HepG2 (cell line): ENCODE data around the gene IL22RA1. TPM values are rescaled to one million over a fixed set of nuclear protein-coding genes. Genes with fewer than 3 reads are reported as not detected.
A peak's percentile ranks its signal among the peaks of the same experiment; 100 is the strongest.

Source experiments
- ETV6 ChIP-seq: sonication (generic); formaldehyde crosslinking; conservative IDR thresholded peaks from 2 replicates; pipeline ENCODE4 v1.4.0; 2020; ENCODE audit warnings: missing genetic modification reagents
- KDM6A ChIP-seq: IDR thresholded peaks from 2 replicates; pipeline ENCODE4 v1.6.1; 2016; ENCODE audit warnings: low read depth
- KMT2A ChIP-seq: sonication (generic); formaldehyde crosslinking; IDR thresholded peaks from 2 replicates; pipeline ENCODE4 v1.4.0; 2020; ENCODE audit warnings: missing genetic modification reagents
- MIER2 ChIP-seq: IDR thresholded peaks from 2 replicates; pipeline ENCODE4 v1.6.1; 2016; ENCODE audit warnings: missing biosample characterization, missing genetic modification reagents
- MYC ChIP-seq: sonication (generic); formaldehyde crosslinking; IDR thresholded peaks from 2 replicates; pipeline ENCODE4 v1.9.0; 2021; ENCODE audit warnings: missing genetic modification reagents, borderline replicate concordance
- NFIB ChIP-seq: sonication (generic); formaldehyde crosslinking; IDR thresholded peaks from 2 replicates; pipeline ENCODE4 v1.9.0; 2021; ENCODE audit warnings: missing genetic modification reagents, mild to moderate bottlenecking, borderline replicate concordance
- NFYB ChIP-seq: sonication (generic); formaldehyde crosslinking; IDR thresholded peaks from 2 replicates; pipeline ENCODE4 v1.4.0; 2020; ENCODE audit warnings: missing genetic modification reagents
- POLR2AphosphoS2 ChIP-seq: IDR thresholded peaks from 2 replicates; pipeline ENCODE4 v1.6.1; 2011; ENCODE audit warnings: low read depth, low read length, improper control_type of control experiment
- SAP130 ChIP-seq: IDR thresholded peaks from 2 replicates; pipeline ENCODE4 v1.6.1; 2016; ENCODE audit warnings: low read depth
- SMC3 ChIP-seq: IDR thresholded peaks from 2 replicates; pipeline ENCODE4 v1.6.1; 2011; ENCODE audit warnings: low read length, improper control_type of control experiment
- TCF7 ChIP-seq: sonication (generic); IDR thresholded peaks from 2 replicates; pipeline ENCODE4 v1.6.1; 2016; ENCODE audit warnings: antibody characterized with exemption, low read depth
- THYN1 ChIP-seq: sonication (generic); formaldehyde crosslinking; IDR thresholded peaks from 2 replicates; pipeline ENCODE4 v1.8.1; 2023; ENCODE audit warnings: low read depth, mild to moderate bottlenecking, moderate library complexity, missing genetic modification reagents, borderline replicate concordance
- TMF1 ChIP-seq: sonication (generic); formaldehyde crosslinking; IDR thresholded peaks from 2 replicates; pipeline ENCODE4 v1.8.1; 2022; ENCODE audit warnings: low read depth, missing genetic modification reagents
- polyA plus RNA-seq, 8 experiments: library from polyadenylated mRNA; depleted of rRNA in 3 of 8; stranded (reverse) in 7 of 8; unstranded in 1 of 8; fragments of >200 nt; fragmentation: Illumina TruSeq in 4 of 8; extraction: Trizol in 4 of 8; gene quantifications; 2 replicates each; pipeline versions ENCODE4 v1.2.1 to v1.2.3, GENCODE V29; 2011 to 2016; ENCODE audit warnings: low read depth in 4 of 8, missing spikeins in 1 of 8, mixed read lengths in 1 of 8; ENCODE audit not compliant: insufficient read depth in 1 of 8
- total RNA-seq, 5 experiments: library from RNA; depleted of rRNA; stranded (reverse); fragments of >200 nt; fragmentation: Illumina TruSeq; extraction: Trizol; gene quantifications; 2 replicates each; pipeline ENCODE4 v1.2.3, GENCODE V29; 2016; ENCODE audit warnings: low read depth in 1 of 5
- TF ChIP-seq, protein P1 (sequence below): sonication (generic); formaldehyde crosslinking; IDR thresholded peaks from 2 replicates; pipeline ENCODE4 v1.9.0; 2021; ENCODE audit warnings: mild to moderate bottlenecking, missing genetic modification reagents
- TF ChIP-seq, protein P2 (sequence below): sonication (generic); formaldehyde crosslinking; IDR thresholded peaks from 2 replicates; pipeline ENCODE4 v1.8.0; 2022; ENCODE audit warnings: mild to moderate bottlenecking, missing genetic modification reagents, moderate library complexity
- TF ChIP-seq, protein P3 (sequence below): sonication (generic); formaldehyde crosslinking; IDR thresholded peaks from 2 replicates; pipeline ENCODE4 v1.4.0; 2020; ENCODE audit warnings: missing genetic modification reagents, mild to moderate bottlenecking, borderline replicate concordance
- TF ChIP-seq, protein P4 (sequence below): IDR thresholded peaks from 2 replicates; pipeline ENCODE4 v1.6.1; 2016; ENCODE audit warnings: low read depth, borderline replicate concordance
- TF ChIP-seq, protein P5 (sequence below): IDR thresholded peaks from 2 replicates; pipeline ENCODE4 v1.6.1; 2016; ENCODE audit warnings: missing genetic modification reagents, missing compliant biosample characterization
- TF ChIP-seq, protein P6 (sequence below): IDR thresholded peaks from 2 replicates; pipeline ENCODE4 v1.6.1; 2016; ENCODE audit warnings: missing compliant biosample characterization, missing genetic modification reagents, borderline replicate concordance

IL22RA1 gene
- total and polyA plus RNA-seq, 2 of the 13 experiments (the other 11 are each of a cell fraction or from before 2014, with no cell fraction given) = 4.4 to 10.2 TPM

DNA sequence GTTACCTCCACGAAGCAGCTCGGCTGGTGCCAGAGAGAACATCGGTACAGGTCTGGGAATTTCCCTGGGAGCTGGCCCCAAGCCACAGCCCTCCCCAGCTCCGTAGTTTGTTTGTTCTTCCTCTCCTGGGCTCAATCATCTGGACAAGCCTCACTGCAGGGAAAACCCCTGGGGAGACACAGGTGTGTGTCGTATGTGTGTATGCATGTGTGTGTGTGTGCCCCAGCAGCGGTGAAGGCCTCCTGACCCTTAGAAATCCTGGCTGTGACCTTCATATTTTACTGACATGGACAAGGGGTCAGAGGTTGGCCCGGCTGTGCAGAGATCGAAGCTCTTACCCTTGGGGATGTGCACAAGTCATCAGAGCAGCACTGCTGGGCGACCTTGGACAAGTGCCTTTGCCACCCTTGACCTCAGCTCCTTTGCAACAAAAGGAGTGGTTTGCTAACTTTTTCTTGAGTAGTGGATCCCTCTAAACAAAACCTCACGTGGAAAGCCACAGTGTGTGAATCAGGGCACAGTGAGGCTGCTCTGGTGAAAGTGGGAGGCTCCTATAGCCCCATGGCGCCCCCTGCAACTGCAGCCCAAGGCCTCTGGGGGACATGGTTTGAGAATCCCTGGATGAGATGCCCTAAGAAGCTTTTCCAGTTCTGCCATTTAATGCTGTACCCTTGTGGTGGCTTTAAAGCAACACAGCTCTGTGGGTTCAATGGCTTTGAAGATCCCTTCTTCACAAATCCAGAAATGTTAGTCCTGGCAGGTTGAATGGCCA, 12.3 kb upstream of the IL22RA1 start (continued):
- TF ChIP-seq, protein P1, sequence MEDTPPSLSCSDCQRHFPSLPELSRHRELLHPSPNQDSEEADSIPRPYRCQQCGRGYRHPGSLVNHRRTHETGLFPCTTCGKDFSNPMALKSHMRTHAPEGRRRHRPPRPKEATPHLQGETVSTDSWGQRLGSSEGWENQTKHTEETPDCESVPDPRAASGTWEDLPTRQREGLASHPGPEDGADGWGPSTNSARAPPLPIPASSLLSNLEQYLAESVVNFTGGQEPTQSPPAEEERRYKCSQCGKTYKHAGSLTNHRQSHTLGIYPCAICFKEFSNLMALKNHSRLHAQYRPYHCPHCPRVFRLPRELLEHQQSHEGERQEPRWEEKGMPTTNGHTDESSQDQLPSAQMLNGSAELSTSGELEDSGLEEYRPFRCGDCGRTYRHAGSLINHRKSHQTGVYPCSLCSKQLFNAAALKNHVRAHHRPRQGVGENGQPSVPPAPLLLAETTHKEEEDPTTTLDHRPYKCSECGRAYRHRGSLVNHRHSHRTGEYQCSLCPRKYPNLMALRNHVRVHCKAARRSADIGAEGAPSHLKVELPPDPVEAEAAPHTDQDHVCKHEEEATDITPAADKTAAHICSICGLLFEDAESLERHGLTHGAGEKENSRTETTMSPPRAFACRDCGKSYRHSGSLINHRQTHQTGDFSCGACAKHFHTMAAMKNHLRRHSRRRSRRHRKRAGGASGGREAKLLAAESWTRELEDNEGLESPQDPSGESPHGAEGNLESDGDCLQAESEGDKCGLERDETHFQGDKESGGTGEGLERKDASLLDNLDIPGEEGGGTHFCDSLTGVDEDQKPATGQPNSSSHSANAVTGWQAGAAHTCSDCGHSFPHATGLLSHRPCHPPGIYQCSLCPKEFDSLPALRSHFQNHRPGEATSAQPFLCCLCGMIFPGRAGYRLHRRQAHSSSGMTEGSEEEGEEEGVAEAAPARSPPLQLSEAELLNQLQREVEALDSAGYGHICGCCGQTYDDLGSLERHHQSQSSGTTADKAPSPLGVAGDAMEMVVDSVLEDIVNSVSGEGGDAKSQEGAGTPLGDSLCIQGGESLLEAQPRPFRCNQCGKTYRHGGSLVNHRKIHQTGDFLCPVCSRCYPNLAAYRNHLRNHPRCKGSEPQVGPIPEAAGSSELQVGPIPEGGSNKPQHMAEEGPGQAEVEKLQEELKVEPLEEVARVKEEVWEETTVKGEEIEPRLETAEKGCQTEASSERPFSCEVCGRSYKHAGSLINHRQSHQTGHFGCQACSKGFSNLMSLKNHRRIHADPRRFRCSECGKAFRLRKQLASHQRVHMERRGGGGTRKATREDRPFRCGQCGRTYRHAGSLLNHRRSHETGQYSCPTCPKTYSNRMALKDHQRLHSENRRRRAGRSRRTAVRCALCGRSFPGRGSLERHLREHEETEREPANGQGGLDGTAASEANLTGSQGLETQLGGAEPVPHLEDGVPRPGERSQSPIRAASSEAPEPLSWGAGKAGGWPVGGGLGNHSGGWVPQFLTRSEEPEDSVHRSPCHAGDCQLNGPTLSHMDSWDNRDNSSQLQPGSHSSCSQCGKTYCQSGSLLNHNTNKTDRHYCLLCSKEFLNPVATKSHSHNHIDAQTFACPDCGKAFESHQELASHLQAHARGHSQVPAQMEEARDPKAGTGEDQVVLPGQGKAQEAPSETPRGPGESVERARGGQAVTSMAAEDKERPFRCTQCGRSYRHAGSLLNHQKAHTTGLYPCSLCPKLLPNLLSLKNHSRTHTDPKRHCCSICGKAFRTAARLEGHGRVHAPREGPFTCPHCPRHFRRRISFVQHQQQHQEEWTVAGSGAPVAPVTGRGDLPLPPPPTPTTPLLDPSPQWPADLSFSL = no peak
- TF ChIP-seq, protein P2, sequence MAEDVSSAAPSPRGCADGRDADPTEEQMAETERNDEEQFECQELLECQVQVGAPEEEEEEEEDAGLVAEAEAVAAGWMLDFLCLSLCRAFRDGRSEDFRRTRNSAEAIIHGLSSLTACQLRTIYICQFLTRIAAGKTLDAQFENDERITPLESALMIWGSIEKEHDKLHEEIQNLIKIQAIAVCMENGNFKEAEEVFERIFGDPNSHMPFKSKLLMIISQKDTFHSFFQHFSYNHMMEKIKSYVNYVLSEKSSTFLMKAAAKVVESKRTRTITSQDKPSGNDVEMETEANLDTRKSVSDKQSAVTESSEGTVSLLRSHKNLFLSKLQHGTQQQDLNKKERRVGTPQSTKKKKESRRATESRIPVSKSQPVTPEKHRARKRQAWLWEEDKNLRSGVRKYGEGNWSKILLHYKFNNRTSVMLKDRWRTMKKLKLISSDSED = no peak
- TF ChIP-seq, protein P3, sequence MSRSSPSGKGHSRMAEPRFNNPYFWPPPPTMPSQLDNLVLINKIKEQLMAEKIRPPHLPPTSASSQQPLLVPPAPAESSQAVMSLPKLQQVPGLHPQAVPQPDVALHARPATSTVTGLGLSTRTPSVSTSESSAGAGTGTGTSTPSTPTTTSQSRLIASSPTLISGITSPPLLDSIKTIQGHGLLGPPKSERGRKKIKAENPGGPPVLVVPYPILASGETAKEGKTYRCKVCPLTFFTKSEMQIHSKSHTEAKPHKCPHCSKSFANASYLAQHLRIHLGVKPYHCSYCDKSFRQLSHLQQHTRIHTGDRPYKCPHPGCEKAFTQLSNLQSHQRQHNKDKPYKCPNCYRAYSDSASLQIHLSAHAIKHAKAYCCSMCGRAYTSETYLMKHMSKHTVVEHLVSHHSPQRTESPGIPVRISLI (CRISPR knock-in tag) = no peak
- TF ChIP-seq MYC = no peak
- TF ChIP-seq, protein P4, sequence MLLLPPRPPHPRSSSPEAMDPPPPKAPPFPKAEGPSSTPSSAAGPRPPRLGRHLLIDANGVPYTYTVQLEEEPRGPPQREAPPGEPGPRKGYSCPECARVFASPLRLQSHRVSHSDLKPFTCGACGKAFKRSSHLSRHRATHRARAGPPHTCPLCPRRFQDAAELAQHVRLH (CRISPR knock-in tag) = no peak
- TF ChIP-seq KMT2A (CRISPR knock-in tag) = no peak
- TF ChIP-seq TCF7 = 0 out of 2 replicates have a peak, but pooled peaks have one; percentile 39
- no peak for TF ChIP-seq SAP130 (CRISPR knock-in tag)
- TF ChIP-seq POLR2AphosphoS2 = no peak
- TF ChIP-seq SMC3 = no peak; the same call in 1 of the 2 replicates
- TF ChIP-seq, protein P5, sequence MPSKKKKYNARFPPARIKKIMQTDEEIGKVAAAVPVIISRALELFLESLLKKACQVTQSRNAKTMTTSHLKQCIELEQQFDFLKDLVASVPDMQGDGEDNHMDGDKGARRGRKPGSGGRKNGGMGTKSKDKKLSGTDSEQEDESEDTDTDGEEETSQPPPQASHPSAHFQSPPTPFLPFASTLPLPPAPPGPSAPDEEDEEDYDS = no peak
- no peak for TF ChIP-seq NFYB (CRISPR knock-in tag)
- TF ChIP-seq, protein P6, sequence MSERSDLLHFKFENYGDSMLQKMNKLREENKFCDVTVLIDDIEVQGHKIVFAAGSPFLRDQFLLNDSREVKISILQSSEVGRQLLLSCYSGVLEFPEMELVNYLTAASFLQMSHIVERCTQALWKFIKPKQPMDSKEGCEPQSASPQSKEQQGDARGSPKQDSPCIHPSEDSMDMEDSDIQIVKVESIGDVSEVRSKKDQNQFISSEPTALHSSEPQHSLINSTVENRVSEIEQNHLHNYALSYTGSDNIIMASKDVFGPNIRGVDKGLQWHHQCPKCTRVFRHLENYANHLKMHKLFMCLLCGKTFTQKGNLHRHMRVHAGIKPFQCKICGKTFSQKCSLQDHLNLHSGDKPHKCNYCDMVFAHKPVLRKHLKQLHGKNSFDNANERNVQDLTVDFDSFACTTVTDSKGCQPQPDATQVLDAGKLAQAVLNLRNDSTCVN (CRISPR knock-in tag) = 0 out of 2 replicates have a peak, but pooled peaks have one; percentile 23
- no peak for TF ChIP-seq MIER2
- TF ChIP-seq THYN1 (CRISPR knock-in tag) = no peak
- TF ChIP-seq TMF1 (CRISPR knock-in tag) = no peak
- TF ChIP-seq NFIB (CRISPR knock-in tag) = no peak
- TF ChIP-seq ETV6 (CRISPR knock-in tag) = no peak
- TF ChIP-seq KDM6A (CRISPR knock-in tag) = no peak
